Hematopoietic multipotent progenitor cell treated with erythropoietin and hydrocortisone succinate and interleukin-3 and kit ligand, for 4 days (in vitro differentiated cells): Measurements from ENCODE around the gene SERPINE2.

ENCODE experiments used
- DNase-seq: peaks from one replicate; pipeline ENCODE4 v3.0.0-alpha.2; 2015

Gene SERPINE2

DNA sequence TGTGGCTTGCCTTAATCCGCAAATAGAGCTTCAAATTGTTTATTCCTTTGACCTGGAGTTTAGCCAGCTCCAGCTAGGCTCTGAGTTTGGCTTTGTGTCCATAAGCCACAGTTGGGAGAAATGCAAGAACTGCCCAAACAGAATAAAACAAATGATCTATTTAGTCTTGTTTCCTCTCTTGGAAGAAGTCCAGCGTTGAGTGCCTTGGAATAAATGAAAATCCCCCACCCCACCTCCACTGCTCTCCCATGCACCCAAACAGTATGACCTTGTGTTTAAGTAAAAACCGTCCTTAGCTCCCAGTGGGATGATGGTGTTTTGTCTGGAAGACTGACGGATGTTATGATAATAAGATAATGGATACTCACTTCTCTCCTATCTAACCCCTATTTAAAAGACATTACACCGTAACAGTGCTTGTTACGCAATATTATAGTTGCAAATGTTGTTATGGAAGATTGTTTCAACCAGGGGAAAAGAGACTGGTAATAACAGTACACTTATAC, 3.2 kb upstream of the SERPINE2 start:
- no peak for DNase-seq

DNA sequence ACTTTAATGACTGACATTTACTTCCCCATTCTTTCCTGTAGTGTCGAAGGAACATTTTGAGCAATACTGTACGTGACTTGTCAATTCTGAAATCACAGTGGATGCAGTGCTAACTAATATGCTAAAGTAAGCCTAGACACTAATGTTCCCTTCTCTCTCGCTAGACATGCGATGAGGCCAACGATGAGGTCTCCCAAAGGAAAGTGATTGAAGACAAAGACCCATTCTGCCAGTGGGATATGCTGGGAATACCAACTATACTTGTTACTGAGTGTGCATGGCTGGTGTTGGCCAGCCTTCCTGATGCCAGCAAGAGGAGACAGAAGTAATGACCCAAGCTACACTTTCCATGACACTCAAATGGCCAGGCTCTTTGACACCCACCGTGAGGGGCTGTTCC, 2.5 kb upstream of the SERPINE2 start:
- DNase-seq: peak; percentile 22

DNA sequence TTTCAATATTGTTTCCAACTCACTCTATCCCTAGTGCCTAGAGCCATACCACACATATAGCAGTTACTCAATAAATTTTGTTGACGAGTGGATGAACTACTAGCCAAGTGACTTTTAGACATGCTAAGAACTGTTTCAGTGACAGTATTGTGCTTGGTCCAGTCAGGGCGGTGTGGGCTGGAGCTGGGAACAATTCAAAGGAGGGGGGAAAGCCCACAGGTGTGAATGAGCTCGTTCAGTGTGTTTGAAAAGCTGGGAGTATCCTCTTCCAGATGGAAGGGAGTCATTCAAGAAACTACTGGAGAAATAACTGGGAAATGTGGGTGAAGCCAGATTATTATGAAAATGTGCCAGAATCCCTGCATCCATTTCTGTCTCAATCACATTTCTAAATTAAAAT, 1.7 kb upstream of the SERPINE2 start:
- no peak for DNase-seq

DNA sequence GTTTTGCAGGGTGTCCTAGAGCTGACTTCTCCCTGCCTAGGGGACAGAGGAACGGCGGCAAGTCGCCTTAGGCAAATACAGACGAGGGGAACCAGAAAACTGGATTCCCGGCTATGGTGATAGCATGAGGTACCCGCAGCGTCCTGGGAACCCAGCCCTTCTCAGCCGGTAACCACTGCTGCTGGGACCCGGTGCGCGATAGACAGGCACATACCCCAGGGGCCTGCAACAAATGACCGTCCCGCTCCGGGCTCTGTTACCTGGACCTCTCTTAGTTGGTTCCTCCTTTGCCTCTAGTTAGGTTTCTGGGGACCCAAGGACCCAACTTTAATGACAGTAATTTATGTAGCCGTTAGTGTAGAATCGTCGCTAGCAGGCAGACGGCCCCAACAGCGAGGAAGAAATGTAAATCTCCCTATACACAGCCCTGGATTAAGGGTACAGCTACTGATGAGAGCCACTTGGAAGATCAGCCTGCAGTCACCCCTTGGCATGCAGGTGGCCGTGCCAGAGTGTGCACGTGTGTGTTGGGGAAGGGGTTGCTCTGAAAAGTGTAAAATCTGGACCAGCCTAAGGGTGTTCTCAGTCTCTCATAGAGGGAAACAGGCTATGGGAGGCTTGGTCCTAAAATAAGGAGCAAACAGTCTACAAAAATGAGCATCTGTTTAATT, 819 bp upstream of the SERPINE2 start:
- no peak for DNase-seq

DNA sequence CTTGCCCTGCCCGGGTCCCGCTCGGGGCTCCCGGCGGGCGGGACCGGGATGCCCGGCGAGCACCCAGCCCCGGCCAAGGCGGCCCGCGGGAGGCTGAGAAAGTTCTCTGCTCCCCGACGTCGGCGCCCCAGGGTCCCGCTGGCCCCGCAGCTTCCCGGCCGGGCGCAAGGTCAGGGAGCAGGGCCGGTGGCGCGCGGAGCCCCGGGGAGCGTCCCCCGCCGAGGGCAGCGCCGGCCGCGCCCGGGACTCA, 331 bp downstream of the SERPINE2 start:
- no peak for DNase-seq

DNA sequence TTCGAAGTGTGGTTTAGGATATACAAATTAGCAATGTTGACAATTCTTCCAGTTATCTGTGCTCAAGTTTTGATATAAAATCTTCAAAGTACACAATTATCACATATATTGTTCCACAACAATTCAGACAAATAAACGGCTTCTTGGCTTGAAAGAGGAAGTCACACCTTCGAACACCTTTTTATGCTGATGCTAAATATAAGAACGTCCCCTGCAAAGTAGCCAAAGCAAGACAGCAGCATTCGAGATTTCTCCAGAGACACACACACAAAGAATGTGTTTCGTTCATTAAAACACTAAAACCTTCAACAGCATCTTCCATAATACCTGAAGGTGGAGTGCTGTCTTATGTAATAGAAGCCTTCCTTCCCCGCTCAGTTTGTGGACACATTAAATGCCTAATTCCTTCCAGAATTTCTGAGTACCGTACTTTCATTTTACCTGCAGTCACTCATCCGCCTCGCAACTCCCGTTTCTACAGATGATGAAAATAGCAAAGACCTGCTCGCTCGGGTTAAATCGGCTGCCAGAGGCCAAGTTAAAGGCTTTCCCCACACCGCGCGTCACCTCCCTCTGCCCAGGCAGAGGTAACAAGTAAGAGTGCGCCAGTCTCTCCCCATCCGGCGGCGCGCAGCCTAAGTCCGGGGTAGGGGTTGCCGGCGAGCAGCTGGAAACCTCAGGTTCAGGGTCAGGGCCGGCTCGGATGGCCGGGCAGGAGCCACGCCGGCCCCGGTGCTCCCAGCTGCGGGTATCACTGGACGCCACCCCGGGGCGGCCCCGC, 847 bp downstream of the SERPINE2 start:
- DNase-seq: peak; percentile 72

DNA sequence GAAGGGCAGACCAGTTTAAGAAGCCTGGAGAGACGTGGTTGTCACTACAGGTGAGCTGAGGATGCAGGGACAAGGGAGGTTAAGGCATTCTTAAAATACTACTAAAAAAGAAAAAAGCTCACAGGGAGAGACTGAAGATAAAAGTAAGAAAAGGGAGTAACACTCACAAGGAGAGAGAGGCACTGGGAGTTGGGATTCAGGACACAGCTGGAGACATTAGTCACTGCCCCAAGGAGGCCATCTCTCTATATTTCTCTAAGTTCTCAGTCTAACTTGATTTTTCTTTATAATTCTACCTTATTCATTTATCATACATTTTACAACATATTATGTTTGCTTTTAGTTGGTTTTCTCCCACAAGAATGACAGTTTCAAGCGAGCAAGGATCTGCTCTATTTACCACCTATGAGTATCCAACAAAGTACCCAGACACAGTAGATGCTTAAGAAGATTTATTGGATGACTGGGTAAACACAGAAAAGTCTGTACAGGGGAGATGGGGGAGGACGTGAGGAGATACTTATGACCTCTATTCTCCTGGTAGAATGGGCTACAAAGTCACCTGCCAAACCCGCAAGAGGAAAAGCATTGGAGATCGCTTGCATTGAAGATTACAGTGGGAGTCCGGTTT, 2.2 kb downstream of the SERPINE2 start:
- DNase-seq: no peak

DNA sequence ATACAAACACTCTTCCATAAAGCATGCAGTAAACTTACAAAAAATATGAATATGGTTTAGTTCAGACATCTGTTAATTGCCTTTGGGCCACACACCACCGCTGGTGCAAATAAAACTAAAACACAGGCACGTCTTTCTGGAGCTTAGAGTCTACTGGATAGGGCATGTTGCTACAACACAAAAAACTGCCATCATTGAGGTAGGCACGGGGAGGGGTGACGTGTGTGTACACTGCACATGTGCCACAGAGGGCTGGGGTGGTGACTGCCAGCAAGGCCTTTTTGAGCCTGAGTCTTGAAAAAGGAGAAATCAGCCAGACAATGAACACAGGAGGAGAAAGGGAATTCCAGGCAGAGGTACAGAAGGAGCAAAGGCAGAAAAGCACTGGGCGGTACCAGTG, 5.1 kb downstream of the SERPINE2 start:
- peak; percentile 61 for DNase-seq

DNA sequence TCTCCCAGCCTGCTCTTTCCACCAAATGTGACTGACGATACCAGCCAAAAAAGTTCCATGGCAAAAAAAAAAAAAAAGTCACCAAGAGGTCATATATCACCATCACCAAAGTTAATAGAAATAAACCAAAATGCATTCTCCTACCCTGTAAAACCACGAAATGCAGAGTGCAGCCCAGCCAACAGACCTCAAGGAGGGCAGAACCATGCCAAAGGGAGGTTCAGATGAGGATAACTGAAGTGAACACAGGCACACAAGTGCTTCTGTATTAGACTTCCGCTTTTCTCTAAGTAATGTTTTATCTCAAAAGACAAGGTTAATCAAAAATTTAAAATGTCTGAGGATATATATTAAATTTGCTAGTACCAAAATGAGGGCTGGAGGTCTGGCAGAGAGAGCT, 5.5 kb downstream of the SERPINE2 start:
- DNase-seq: peak; percentile 88

DNA sequence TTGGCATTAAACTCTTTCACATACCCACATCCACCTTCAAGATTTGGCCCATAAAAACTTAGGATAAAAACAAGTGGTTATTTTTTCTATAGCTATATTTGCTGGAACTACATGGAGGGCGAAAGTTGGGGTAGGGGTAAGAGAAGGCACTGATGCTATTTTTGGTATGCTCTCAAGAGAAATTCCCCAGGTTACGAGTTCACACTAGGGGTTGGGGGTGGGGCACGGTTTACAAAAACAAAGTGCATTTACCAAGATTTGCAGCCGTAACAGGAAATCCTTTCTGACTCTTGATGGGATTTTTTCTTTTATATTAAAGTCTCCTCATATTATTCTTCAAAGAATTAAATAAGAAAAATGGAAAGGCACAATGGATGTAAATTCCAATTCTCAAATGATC, 6.8 kb downstream of the SERPINE2 start:
- DNase-seq: no peak

DNA sequence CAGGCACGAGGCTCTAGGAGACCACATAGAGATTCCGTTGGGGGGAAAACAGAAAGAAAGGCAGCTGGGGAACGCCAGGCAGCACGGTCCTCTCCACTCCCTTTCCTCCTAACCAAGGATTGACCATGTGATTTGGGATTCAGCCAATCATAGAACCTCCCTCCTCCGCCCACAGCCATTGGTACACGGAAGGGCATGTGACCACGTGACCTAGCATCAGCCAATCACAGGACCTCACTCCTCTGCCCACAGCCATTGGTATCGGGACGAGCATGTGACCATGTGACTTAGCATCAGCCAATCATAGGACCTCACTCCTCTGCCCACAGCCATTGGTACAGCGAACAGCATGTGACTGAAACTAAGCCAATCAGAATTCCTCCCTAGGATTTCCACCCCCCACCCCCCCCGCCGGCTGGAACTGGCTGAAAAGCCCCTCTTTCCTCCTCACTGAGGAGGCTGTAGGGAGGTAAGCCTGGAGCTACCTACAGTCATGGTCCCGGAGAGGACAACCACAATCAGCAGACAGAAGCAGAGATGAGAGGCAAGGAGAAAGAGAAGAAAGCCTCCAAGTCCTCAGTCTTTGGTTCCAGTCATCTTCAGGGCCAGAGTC, 7.6 kb downstream of the SERPINE2 start:
- DNase-seq: peak; percentile 54

DNA sequence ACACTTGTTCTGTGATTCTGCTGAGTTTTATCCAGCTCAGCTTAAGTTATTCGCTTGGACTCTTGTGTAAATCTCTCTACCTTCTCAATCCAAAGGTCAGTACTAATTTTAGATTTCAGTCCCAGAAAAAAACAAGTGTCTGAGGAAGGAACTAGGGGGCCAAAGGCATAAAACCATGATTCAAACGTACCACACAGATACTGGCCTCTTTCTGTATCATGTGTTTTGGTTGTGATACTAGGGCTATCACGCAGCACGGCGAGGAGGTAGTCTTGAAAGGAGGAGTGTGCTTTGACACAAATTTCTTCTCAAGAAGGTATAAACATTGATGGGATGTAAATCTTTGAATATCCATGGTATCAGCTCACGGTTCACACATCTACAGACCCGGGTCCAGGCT, 8.3 kb downstream of the SERPINE2 start:
- DNase-seq: no peak

DNA sequence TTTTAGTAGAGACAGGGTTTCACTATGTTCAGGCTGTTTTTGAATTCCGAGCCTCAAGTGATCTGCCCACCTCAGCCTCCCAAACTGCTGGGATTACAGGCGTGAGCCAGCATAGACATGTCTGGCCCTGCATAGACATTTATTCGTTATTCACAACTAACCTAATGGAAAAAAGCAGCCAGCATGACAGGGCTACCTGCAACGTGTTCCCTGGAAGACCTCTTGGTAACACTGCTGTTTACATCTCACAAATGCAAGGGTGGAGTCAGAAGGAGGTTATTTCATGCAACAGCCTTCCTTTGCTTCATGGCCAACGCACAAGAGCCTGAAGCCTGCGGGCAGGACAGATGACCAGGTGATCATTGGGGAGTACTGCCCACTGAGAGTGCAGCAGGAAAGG, 9.2 kb downstream of the SERPINE2 start:
- no peak for DNase-seq

DNA sequence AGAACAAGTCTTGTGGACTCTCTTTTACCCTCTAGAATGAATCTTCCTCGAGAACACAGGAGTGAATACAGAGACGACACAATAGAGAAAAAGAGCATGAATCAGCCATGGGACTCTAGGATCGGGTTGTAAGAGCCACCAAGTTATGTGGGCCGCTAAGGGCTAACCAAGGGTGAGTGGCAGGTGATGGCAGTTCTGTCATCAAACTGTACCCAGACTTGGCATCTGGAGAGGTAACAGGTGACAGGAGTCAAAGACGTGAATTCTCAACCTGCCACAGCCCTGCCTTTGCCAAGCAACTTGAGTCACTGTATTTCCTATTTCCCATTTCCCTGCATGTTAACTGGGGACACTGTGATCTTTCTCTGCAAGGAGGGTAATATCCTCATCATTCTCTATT, 11.2 kb downstream of the SERPINE2 start:
- no peak for DNase-seq

DNA sequence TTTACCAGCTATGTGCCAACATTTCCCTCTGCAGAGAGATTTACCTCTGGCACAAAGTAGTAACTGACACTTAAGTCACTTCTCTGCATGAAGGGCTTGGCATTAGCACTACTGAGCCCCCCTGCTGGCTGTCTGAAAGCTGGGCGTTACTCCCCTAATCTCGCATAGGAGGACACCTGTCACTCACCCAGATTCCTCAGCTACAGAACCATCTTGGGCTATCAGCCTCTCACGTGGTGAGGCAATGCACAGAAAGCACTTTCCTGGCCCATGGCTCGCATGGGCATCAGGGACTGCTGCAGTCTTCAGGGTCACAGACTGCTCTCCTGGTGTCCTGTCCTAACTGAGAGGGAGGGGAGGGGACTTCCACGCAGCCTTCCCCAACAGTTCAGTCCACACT, 12.0 kb downstream of the SERPINE2 start:
- DNase-seq: peak; percentile 67

DNA sequence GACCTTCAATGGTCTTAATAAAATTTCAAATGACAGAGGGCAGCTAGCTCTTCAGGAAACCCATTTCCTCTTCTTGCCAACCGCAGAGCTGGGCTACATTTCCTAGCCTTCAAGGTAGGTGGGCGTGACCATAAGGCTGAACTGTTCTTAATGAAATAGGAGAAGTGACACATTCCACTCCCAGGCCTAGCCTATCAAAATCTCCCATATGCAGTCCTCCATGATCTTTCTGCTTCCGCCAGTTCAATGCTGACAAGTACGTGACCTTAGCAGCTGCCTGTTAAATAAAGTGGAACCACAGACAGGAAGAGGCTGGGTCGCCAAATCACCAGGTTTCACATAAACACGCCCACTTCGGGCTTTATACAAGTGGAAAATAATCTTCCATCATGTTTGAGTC, 13.2 kb downstream of the SERPINE2 start:
- DNase-seq: peak; percentile 98

DNA sequence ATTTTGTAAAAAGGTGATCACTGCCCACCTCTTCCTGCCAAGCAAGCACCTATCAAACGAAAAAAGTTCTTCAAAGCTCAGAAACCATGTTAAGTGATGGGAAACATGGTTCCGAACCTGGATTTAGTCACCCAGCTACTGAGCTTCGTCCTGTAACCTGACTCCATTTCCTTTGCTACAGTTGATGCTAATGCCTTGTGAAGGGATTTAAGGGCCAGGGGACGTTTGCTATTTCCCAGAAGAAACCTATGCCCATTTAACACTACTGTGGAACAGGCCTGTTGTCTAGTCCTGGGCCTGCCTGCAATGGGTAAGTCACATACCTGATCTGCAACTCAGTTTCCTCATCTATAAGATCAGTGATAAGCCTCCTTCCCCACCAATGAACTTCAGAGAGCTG, 14.8 kb downstream of the SERPINE2 start:
- DNase-seq: no peak

DNA sequence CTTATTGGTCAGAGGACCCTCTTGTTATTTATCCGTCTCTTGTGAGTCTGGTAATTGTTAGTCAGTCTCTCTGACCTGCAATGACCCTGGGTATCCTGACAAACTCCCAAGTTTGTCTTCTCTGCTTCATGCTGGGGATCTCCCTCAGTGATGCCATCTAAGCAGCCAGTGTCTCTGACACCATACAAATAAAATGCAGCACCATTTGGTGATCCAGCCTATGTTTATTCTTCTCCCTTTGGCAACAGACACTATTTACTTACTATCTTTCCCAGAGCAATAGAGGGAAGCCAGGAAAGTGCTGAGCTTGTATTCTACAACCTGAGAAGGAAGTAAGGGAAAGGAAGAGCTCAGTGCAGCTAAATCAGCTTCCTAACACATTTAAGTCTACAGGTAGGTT, 15.9 kb downstream of the SERPINE2 start:
- DNase-seq: no peak

DNA sequence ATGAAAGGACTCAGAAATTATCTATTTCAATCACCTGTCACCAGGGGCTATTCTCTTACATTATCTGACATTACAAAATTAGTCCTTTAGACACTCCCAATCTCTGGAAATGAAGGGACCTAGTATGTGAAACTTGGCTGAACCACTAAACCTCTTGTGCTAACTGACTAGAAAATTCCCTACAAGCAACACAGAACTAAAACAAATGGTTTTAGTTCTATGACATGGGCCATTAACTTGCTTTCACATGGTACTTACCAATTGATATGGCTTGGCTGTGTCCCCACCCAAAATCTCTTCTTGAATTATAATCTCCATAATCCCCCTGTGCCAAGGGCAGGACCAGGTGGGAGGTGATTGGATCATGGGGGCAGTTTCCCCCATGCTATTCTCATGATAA, 16.6 kb downstream of the SERPINE2 start:
- DNase-seq: no peak

DNA sequence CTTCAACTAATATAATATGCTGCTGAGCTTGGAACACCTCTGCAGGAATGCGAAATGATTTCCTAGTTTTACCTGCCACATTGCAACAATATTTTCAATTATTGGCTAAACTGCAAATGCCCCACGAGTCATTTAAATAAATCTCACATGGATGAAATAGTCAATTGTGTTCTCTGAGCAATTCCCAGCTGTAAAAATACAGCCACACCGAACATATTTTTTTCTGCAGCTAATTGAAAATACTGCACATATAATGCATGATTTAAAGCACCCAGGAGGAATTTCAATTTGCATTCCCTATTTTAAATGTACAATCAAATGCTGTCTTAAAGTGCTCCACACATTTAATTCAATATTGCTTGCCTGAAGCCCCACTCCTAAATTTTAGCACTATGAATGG, 18.6 kb downstream of the SERPINE2 start:
- DNase-seq: no peak

DNA sequence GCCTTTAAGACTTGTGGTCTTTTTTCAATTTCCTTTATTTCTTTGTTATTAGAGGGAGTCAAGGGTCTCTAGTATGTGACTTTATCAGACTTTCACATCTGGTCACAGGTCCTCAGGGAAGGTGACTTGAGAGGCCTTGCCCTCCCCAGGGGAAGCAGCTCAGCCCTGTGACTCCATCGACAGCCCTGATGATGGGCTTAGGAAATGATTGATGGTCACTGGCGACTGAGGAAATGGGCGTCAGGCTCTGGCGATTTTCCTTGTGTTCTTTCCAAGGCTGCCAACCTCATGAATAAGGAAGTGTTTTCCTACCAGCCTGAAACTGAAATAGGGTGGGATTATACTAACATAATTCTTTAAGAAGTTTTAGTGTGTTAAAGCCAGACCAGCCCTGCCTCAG, 21.1 kb downstream of the SERPINE2 start:
- no peak for DNase-seq

DNA sequence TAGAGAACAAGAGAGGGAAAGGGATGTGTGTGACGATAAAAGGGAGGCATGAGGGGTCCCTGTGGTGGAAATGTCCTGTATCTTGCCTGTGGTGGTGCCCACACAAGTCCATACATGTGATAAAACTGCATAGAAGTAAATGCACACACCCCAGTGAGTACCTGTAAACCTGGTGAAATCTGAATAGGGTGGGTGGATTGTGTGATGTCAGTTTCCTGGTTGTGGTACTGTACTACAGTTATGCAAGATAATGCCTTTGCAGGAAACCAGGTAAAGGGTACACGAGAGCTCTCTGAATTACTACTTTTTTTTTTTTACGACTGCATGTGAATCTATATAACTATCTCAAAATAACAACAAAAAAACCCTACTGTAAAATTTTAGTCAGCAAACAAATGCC, 22.1 kb downstream of the SERPINE2 start:
- no peak for DNase-seq

DNA sequence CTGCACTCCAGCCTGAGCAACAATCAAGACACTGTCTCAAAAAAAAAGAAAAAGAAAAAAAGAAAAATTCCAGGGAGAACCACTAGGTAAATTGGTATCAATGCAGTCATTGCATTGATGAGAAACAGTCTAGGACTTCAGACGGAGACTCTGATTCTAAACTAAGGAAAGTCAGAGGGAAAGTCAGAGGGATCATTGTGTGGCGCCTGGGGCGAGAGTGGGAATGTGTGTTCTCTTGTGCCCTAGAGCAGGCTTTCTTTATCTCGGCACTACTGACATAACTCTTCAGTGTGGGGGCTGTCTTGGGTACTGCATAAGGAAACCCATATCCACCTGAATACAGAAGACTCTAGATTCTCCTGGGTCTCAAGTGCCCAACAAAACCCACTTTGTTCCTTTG, 24.8 kb downstream of the SERPINE2 start:
- no peak for DNase-seq

DNA sequence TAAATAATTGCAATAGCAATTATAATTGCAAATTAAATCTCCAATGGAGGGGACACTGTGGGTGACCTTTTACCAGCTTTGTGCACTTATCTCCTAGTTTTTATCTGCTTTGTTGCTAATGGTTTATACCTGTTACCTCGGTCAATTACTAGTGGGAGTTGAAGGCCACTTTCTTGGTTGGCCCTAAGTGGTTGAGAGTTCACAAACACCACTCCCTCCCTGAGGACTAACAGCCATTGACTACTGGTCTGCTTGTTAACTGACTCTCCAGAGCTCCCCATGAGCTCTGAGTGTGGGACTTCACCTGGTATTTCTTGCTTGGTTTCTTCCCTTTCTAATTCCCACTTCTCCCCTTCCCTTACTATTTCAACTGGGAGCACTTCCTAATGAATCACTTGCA, 27.2 kb downstream of the SERPINE2 start:
- DNase-seq: no peak
